Activated naive CD8-positive, alpha-beta T cell treated with anti-CD3 and anti-CD28 coated beads, Interleukin-2, amount 10 ng/mL, durations not matched to agents 7 days and 5 days (primary cell): ENCODE results near the gene ISCU. TPM values are rescaled to one million over a fixed set of nuclear protein-coding genes. Genes with fewer than 3 reads are reported as not detected.
"Not testable (repeated sequence)": the region's sequence is repeated elsewhere in the genome, so short reads cannot be mapped to it uniquely, and the experiment has no call there.

ENCODE experiments used
- ATAC-seq: fragments of 150-1000 bp; cut with Tn5 transposase; one replicate; pipeline ENCODE4 v1.10.0; 2021; ENCODE audit warnings: low read depth, moderate library complexity
- POLR2A ChIA-PET: fragments of 350-600 bp; sonication (Branson Sonifier 250); formaldehyde crosslinking; loops from one replicate; lab custom pipeline; 2021; ENCODE audit warnings: antibody characterized with exemption; lab: Charles Lee
- DNase-seq: peaks from one replicate; pipeline ENCODE4 v3.0.0; 2021
- H3K27ac Mint-ChIP-seq: one replicate; pipeline ENCODE4 v1.8.0; 2022; ENCODE audit warnings: mild to moderate bottlenecking, mixed read lengths
- H3K27me3 Mint-ChIP-seq: one replicate; pipeline ENCODE4 v1.8.0; 2022; ENCODE audit warnings: mild to moderate bottlenecking, moderate library complexity, mixed read lengths
- H3K36me3 Mint-ChIP-seq: one replicate; pipeline ENCODE4 v1.8.0; 2021; ENCODE audit warnings: mild to moderate bottlenecking, mixed read lengths
- H3K4me1 Mint-ChIP-seq: one replicate; pipeline ENCODE4 v1.8.0; 2021; ENCODE audit warnings: mixed read lengths
- H3K4me3 Mint-ChIP-seq: one replicate; pipeline ENCODE4 v1.8.0; 2022; ENCODE audit warnings: mild to moderate bottlenecking, moderate library complexity, mixed read lengths
- H3K9me3 Mint-ChIP-seq: one replicate; pipeline ENCODE4 v1.8.0; 2021; ENCODE audit warnings: mixed read lengths
- total RNA-seq, 2 experiments: library from RNA; stranded (reverse); gene quantifications; one replicate each; pipeline ENCODE4 v1.2.3, GENCODE V29; 2021

Gene ISCU
- total RNA-seq, 2 experiments from 2014 or later: 86.8 to 89.6 TPM

DNA sequence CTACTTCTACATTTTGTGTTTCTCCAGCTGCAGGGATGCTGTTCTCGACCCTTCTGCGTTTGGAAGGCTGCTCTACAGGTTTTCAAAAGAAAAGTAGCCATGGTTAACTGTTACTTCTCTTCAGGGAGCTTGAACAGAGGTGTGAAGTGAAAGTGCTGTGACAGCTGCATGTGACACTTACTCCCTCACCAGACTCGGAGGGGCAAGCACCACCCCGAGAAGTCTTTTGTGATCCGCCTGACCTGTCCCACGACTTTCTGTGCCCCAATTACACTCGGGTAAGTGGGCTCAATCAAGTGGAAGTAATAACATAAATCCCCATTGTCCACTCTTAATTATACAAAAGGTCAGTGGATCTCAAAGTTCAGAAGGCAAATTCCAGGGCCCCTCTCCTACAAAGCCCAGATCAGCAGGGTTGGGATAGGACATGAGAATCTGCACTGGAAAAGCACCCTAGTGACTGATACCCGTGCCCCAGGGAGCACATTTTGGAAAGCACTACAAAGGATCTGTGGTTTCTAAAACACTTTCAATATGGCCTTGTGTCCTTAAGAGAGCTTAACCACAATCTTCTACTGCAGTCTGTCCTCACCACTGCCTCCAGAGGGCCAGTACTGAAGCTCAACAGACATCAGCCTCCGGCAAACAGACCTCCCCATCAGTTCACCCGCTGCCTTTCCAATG lies 35.8 kb upstream of the ISCU start:
- Mint-ChIP-seq H3K27me3 (no peaks in the 10 kb centered on the region), H3K4me1 (peaks cover 9% of the 10 kb centered on the region), H3K4me3 (no peak overlapping the region), H3K36me3 (peaks cover 36% of the 10 kb centered on the region), H3K9me3 (no peaks in the 10 kb centered on the region), H3K27ac (peak overlapping the region; percentile 45)
- DNase-seq (no peak), ATAC-seq (no peak)
- POLR2A ChIA-PET: no interaction called here

DNA sequence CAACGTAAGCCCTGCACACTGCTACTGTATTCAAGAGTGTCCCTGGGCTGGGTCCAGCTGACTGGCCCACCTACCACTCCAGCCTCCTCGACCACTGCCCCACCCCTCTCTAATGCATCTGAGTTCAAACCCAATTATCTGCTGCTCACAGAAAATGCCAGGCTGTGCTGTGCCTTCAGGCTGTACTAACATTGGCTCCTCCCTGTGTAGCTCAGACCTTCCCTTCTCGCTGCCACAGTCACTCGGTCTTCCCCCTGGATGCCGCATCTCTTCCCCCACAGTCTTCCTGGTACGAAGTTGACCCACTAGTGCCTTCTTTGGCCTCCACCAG lies 35.3 kb upstream of the ISCU start:
- ATAC-seq (no peak), DNase-seq (no peak)
- peaks cover 9% of the 10 kb centered on the region for H3K4me1 Mint-ChIP-seq
- no peaks in the 10 kb centered on the region for H3K27me3 Mint-ChIP-seq
- H3K9me3 Mint-ChIP-seq: no peaks in the 10 kb centered on the region
- H3K27ac Mint-ChIP-seq: peak overlapping the region; percentile 45
- POLR2A ChIA-PET: no interaction called here
- H3K4me3 Mint-ChIP-seq: no peak overlapping the region
- H3K36me3 Mint-ChIP-seq: peaks cover 32% of the 10 kb centered on the region

DNA sequence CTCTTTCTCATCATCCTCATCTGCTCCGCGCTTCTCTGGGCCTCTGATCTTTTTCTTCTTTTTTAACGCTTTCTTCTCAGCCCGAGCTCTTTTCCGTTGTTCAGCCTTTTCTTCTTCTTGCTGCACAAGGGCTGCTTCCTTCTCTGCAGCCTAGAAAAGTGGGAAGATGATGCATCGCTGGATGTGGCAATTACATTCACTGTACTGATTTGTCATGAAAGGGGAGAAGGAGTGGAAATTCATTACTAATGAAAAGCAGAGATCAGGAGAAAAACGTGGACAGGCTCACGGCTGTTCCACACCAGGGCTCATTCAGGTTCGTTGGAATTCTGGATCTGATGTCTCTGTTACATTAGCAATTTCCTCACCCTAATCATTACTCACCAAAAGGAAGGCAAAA lies 32.2 kb upstream of the ISCU start:
- DNase-seq (no peak), ATAC-seq (no peak)
- peaks cover 9% of the 10 kb centered on the region for H3K4me1 Mint-ChIP-seq
- H3K27ac Mint-ChIP-seq: no peak overlapping the region
- H3K36me3 Mint-ChIP-seq: peaks cover 31% of the 10 kb centered on the region
- H3K4me3 Mint-ChIP-seq: no peak overlapping the region
- no peaks in the 10 kb centered on the region for H3K9me3 Mint-ChIP-seq
- no peaks in the 10 kb centered on the region for H3K27me3 Mint-ChIP-seq
- POLR2A ChIA-PET: no interaction called here

DNA sequence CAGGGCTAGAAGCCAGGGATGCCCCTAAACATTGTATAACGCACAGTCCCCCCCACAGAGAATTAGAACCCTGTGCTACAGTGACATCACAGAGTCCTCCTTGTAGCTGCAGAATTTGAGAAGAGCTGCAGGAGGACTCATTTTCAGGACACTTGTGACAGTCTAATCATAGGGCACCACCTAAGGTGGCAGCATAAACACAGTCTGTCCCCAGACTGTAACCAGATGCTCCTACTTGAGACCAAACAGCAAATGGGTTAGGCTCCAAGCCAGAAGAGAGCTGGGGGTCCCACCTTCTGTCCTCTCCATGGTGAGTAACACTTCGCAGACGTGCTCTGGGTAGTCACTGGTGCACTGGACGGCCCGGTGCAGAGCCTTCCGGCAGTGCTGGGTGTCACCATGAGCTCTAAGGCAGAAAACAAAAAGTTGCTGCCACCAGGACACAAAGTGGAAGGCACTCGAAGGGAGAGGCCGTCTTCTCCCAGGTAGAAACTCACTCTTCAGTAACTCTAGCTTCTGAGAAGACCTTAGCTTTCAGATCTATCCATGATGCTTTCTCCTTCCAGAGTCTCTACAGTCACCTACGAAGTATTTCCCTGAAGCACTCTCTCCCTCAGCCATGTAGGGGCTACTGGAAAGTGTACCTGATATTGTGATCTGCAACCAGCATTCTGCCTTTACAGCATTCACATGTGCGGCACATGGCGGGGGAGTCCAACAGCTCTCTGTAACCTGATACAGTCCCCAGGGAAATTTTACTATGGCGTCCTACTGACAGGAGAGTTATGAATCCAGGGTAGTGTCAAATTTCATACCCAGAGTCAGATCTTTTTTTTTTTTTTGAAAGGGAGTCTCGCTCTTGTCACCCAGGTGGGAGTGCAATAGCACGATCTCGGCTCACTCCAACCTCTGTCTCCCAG lies 30.2 kb upstream of the ISCU start:
- H3K9me3 Mint-ChIP-seq: no peaks in the 10 kb centered on the region
- no peak for DNase-seq
- POLR2A ChIA-PET: no interaction called here
- H3K4me3 Mint-ChIP-seq: no peak overlapping the region
- H3K36me3 Mint-ChIP-seq: peaks cover 33% of the 10 kb centered on the region
- no peak for ATAC-seq
- H3K27me3 Mint-ChIP-seq: no peaks in the 10 kb centered on the region
- H3K4me1 Mint-ChIP-seq: peaks cover 8% of the 10 kb centered on the region
- no peak overlapping the region for H3K27ac Mint-ChIP-seq

DNA sequence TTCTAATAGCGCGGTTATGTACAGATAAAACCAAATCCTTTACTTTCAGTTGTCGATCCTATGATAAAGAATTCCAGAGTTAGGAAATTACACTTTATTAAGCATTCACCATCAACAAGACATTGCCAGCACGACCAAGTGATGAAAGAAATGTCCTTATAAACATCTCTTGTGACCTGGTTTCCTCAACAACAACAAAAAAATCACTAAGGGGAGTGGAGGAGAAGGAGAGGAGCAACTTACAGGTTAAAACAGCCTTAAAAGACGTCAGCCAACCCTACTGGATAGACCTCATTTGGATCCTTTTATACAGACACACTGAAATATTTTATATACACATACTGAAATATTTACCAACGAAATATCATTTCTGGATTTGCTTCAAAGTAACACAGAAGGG lies 24.2 kb upstream of the ISCU start:
- POLR2A ChIA-PET: no interaction called here
- Mint-ChIP-seq H3K36me3 (peaks cover 27% of the 10 kb centered on the region), H3K4me3 (no peak overlapping the region), H3K4me1 (peaks cover 14% of the 10 kb centered on the region), H3K27me3 (no peaks in the 10 kb centered on the region), H3K9me3 (no peaks in the 10 kb centered on the region), H3K27ac (no peak overlapping the region)
- DNase-seq: no peak
- no peak for ATAC-seq

DNA sequence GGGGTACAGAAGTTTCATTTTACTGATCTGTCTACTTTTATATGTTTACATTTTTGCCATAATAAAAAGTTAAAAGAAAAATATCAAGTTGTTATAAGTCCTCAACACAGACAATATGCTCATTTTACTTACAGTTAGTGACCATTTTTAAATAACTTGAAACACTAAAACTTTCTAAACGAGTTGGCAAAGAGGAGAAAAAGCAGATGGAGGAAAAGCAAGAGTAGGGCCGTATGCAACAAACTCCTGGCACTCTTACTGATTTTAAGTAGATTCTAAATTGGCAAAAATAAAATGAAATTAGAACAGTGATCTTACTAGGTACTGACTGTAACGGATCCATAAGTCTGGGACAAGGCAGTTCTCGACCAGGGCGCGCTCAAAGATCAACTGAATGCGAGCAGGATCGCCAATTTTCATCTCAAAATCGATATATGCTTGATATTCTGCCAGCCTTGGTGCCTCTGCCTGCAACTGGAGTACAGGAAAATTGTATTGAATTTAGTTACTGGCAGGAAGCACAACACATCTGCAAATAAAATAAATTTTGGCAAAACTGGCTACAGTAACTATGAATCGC lies 23.7 kb upstream of the ISCU start:
- H3K27ac Mint-ChIP-seq: no peak overlapping the region
- DNase-seq (no peak), ATAC-seq (no peak)
- H3K4me3 Mint-ChIP-seq: no peak overlapping the region
- peaks cover 29% of the 10 kb centered on the region for H3K36me3 Mint-ChIP-seq
- no peaks in the 10 kb centered on the region for H3K9me3 Mint-ChIP-seq
- H3K4me1 Mint-ChIP-seq: peaks cover 14% of the 10 kb centered on the region
- no peaks in the 10 kb centered on the region for H3K27me3 Mint-ChIP-seq
- POLR2A ChIA-PET: no interaction called here

DNA sequence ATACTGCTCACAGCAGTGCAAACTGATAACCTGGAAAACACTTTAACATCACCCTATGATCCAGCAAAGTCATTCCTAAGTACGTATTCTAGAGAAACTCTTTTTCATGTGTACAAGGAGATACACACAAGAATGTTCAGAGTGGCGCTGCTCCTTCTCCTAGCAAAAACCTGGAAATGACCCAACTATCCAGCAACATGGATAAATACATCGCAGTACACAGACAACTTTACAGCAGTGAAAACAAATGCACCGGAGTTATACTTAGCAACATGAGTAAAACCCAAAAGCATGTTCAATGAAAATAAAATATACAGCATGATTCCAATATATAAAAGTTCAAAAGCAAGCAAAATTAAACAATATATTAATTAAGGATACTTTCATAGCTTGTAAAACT lies 20.1 kb upstream of the ISCU start:
- H3K4me1 Mint-ChIP-seq: peaks cover 12% of the 10 kb centered on the region
- peaks cover 28% of the 10 kb centered on the region for H3K36me3 Mint-ChIP-seq
- no peak overlapping the region for H3K4me3 Mint-ChIP-seq
- ATAC-seq (no peak), DNase-seq (no peak)
- H3K27me3 Mint-ChIP-seq: no peaks in the 10 kb centered on the region
- POLR2A ChIA-PET: no interaction called here
- no peaks in the 10 kb centered on the region for H3K9me3 Mint-ChIP-seq
- no peak overlapping the region for H3K27ac Mint-ChIP-seq

DNA sequence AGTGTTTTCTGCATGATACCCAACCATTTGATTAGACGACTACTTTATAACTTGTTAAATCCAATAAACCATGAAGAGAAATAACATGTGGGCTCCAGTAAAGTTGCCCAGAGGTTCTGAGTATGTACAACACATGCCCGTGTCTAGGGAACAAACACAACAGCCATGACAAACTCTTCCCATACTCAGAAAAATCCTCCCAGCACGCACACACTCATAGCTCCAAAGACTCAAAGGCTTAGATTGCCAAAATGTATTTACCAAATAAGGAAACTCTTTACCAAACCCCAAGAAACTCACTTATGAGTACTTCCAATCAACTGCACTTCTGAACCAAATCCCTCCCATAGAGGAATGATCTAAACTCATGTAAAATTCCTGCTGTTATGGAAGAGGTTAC lies 18.7 kb upstream of the ISCU start:
- H3K27ac Mint-ChIP-seq: no peak overlapping the region
- no peak for DNase-seq
- no peak for ATAC-seq
- H3K4me3 Mint-ChIP-seq: no peak overlapping the region
- no peaks in the 10 kb centered on the region for H3K27me3 Mint-ChIP-seq
- H3K36me3 Mint-ChIP-seq: peaks cover 31% of the 10 kb centered on the region
- peaks cover 10% of the 10 kb centered on the region for H3K4me1 Mint-ChIP-seq
- H3K9me3 Mint-ChIP-seq: no peaks in the 10 kb centered on the region
- POLR2A ChIA-PET: no interaction called here

DNA sequence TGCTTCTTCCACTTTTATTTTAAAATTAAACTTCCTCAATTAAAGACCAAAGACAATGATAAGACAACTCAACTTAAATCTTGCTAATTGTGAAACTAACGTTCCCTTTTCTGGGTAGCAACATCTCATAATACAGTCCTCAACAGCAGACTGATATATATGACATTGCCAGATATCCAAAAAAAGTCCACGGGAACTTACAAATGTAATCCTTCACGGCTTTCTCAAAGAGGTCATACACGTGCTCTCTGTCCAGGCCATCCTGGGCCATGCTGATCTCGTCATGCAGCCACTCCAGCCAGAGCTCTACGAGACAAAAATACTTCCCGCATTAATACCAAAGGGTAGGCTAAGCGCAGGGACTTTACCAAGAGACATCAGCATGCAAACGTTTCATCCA lies 14.7 kb upstream of the ISCU start:
- Mint-ChIP-seq H3K9me3 (no peaks in the 10 kb centered on the region), H3K36me3 (peaks cover 41% of the 10 kb centered on the region), H3K4me1 (peaks cover 23% of the 10 kb centered on the region), H3K4me3 (no peak overlapping the region), H3K27ac (no peak overlapping the region), H3K27me3 (no peaks in the 10 kb centered on the region)
- POLR2A ChIA-PET: no interaction called here
- DNase-seq: no peak
- no peak for ATAC-seq

DNA sequence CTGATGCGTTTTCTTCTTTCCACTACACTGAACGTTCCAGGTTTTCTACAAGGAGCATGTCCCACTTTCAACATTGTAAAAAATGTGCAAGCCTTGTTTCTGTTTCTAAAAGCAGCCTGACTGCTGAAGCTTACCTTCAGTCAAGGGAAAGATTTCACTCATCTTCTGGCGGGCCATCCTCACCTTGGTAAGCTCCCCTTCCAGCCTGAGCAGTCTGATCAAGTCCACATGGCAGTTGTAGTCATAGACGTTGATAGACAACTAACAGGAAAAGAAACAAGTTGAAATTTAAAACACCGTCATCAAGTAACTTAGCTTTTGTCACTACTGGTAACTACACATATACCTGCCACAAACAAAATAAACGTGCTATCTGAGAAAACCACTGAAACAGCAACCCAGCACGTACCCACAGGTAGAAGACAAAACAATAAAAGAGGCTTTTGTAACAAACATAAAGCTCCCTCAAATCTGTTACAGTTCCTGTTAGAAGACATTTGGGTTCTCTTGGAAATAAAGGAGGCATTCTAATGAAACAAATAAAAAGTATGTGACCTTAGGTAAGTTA lies 13.4 kb upstream of the ISCU start:
- peaks cover 39% of the 10 kb centered on the region for H3K36me3 Mint-ChIP-seq
- H3K9me3 Mint-ChIP-seq: no peaks in the 10 kb centered on the region
- ATAC-seq (no peak), DNase-seq (no peak)
- POLR2A ChIA-PET: interaction anchor here (1.0 kb wide), 1 partner anchor 12 kb away, joined by 3 read pairs; the partner anchor contains the start of gene SART3
- H3K4me1 Mint-ChIP-seq: peaks cover 28% of the 10 kb centered on the region
- no peaks in the 10 kb centered on the region for H3K27me3 Mint-ChIP-seq
- no peak overlapping the region for H3K4me3 Mint-ChIP-seq
- no peak overlapping the region for H3K27ac Mint-ChIP-seq

DNA sequence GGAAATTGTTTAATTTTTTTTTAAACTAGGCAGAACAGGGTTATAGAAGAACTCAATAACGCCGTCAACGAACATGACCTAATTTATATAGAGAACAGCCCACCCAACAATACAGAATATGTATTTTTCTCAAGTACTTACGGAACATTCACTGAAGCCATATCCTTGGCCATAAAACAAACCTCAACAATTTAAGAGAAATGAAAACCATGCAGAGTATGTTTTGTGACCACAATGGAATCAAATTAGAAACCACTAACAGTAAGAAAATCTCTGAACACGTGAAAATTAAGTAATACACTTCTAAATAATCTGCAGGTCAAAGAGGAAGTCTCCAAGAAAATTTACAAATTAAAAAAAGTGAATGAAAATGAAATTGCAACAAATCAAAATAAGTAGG lies 10.9 kb upstream of the ISCU start:
- no peak overlapping the region for H3K27ac Mint-ChIP-seq
- DNase-seq: no peak
- H3K27me3 Mint-ChIP-seq: no peaks in the 10 kb centered on the region
- ATAC-seq: no peak
- H3K9me3 Mint-ChIP-seq: no peaks in the 10 kb centered on the region
- H3K4me3 Mint-ChIP-seq: peak overlapping the region; percentile 27
- peaks cover 39% of the 10 kb centered on the region for H3K4me1 Mint-ChIP-seq
- peaks cover 30% of the 10 kb centered on the region for H3K36me3 Mint-ChIP-seq
- POLR2A ChIA-PET: no interaction called here

DNA sequence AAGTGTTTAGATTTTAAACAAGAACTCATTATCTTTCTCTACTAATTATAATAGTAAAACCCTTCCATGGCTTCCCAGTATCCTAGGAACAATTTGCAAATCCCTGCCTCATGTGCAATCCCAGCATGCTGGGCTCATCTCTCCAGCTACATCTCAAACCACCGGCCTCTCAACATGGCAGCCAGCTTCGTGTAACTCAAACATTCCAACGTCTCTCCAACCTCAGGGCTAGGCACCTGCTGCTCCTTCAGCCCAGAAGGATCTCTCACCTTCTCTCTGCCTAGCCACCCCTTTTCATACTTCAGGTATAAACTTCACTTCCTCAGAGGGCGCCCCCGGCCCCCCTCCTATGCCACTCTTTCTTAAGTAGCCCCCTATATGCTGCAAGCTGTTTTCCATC lies 8.6 kb upstream of the ISCU start:
- Mint-ChIP-seq H3K4me1 (peaks cover 45% of the 10 kb centered on the region), H3K36me3 (peaks cover 24% of the 10 kb centered on the region), H3K27ac (no peak overlapping the region), H3K9me3 (no peaks in the 10 kb centered on the region), H3K27me3 (no peaks in the 10 kb centered on the region), H3K4me3 (no peak overlapping the region)
- DNase-seq (no peak), ATAC-seq (no peak)
- POLR2A ChIA-PET: no interaction called here

DNA sequence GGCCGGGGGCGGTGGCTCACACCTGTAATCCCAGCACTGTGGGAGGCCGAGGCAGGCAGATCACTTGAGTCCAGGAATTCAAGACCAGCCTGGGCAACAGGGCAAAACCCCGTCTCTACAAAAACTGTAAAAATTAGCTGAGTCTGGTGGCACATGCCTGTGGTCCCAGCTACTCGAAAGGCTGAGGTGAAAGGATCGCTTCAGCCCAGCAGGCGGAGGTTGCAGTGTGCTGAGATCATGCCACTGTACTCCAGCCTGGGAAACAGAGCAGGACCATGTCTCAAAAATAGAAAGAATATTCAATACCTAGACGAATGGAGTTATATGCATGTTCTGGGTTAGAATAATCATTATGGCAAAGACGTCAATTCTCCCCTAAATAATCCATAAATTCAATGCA lies 7.0 kb upstream of the ISCU start:
- H3K4me3 Mint-ChIP-seq, ATAC-seq, H3K9me3 Mint-ChIP-seq, H3K27ac Mint-ChIP-seq, DNase-seq, H3K27me3 Mint-ChIP-seq, POLR2A ChIA-PET: not testable (repeated sequence)
- H3K36me3 Mint-ChIP-seq: peaks cover 22% of the 10 kb centered on the region
- H3K4me1 Mint-ChIP-seq: peaks cover 53% of the 10 kb centered on the region
